Activated CD4-positive, alpha-beta memory T cell treated with anti-CD3 and anti-CD28 coated beads for 36 hours (primary cell): ENCODE measurements around the gene PROCA1. TPM values are rescaled to one million over a fixed set of nuclear protein-coding genes. Genes with fewer than 3 reads are reported as not detected.

Source experiments
- CTCF ChIA-PET: fragments of 350-600 bp; sonication (Branson Sonifier 250); formaldehyde crosslinking; loops from one replicate; lab custom pipeline; 2021; ENCODE audit warnings: antibody characterized with exemption, inconsistent platforms; lab: Charles Lee
- POLR2A ChIA-PET: fragments of 350-600 bp; sonication (Branson Sonifier 250); formaldehyde crosslinking; loops from one replicate; lab custom pipeline; 2021; ENCODE audit warnings: antibody characterized with exemption; lab: Charles Lee
- DNase-seq: peaks from one replicate; pipeline ENCODE4 v3.0.0-alpha.2; 2020
- H3K27ac Mint-ChIP-seq: one replicate; pipeline ENCODE4 v1.8.0; 2021; ENCODE audit warnings: mixed read lengths
- H3K27me3 Mint-ChIP-seq: one replicate; pipeline ENCODE4 v1.8.0; 2021; ENCODE audit warnings: mixed read lengths
- H3K36me3 Mint-ChIP-seq: one replicate; pipeline ENCODE4 v1.8.0; 2021; ENCODE audit warnings: mixed read lengths
- H3K4me1 Mint-ChIP-seq: one replicate; pipeline ENCODE4 v1.8.0; 2021; ENCODE audit warnings: low read depth, mixed read lengths
- H3K4me3 Mint-ChIP-seq: one replicate; pipeline ENCODE4 v1.8.0; 2021; ENCODE audit warnings: mild to moderate bottlenecking, mixed read lengths
- H3K9me3 Mint-ChIP-seq: one replicate; pipeline ENCODE4 v1.8.0; 2021; ENCODE audit warnings: mixed read lengths
- intact Hi-C: fragments of 100-400 bp; cut with micrococcal nuclease; formaldehyde crosslinking; loops from one replicate; pipeline ENCODE4 v1.15.1; 2023
- total RNA-seq, 2 experiments: library from RNA; stranded (reverse); gene quantifications; one replicate each; pipeline ENCODE4 v1.2.3, GENCODE V29; 2021

Gene PROCA1
- total RNA-seq, 2 experiments from 2014 or later = 4.5 TPM

DNA sequence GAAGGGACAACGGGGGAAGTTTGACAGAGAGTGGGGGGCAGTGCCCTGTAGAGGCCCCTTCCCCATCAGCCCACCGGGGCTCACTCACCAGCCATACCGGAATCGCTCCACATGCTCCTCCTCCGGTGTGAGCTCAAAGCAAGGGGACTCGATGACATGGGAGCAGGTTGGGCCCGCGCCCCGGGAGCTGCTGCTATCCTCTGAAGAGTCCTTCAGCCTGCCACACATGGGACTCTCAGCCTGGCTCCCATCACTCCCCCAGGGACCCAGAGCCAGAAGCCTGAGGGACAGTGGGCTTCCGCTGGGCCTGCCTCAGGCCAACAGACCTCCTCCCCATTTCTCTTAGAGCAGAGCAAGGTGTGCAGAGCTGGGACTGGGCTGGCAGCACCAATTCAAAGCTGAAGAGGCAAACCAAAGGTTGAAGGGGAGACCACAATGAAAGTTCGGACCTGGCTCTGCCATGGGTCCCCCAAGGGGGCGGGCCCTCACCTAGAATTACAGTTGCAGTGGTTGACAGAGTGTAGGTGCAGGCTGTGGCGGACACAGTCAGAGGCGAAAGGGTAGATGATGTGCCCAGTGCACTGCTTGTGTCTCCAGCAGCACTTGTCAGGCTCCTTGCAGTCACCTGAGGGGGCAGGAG, 7.3 kb downstream of the PROCA1 start:
- H3K27me3 Mint-ChIP-seq = no peaks in the 10 kb centered on the region
- no peaks in the 10 kb centered on the region for H3K9me3 Mint-ChIP-seq
- no peaks in the 10 kb centered on the region for H3K4me1 Mint-ChIP-seq
- intact Hi-C loops = no loop called here
- peaks cover 30% of the 10 kb centered on the region for H3K36me3 Mint-ChIP-seq
- ChIA-PET CTCF (interaction anchor here (0.6 kb wide), 1 partner anchor 57 kb away, joined by 3 read pairs; no protein-coding TSS in a partner anchor), POLR2A (no interaction called here)
- no peak for DNase-seq
- no peak overlapping the region for H3K27ac Mint-ChIP-seq
- H3K4me3 Mint-ChIP-seq = no peak overlapping the region

DNA sequence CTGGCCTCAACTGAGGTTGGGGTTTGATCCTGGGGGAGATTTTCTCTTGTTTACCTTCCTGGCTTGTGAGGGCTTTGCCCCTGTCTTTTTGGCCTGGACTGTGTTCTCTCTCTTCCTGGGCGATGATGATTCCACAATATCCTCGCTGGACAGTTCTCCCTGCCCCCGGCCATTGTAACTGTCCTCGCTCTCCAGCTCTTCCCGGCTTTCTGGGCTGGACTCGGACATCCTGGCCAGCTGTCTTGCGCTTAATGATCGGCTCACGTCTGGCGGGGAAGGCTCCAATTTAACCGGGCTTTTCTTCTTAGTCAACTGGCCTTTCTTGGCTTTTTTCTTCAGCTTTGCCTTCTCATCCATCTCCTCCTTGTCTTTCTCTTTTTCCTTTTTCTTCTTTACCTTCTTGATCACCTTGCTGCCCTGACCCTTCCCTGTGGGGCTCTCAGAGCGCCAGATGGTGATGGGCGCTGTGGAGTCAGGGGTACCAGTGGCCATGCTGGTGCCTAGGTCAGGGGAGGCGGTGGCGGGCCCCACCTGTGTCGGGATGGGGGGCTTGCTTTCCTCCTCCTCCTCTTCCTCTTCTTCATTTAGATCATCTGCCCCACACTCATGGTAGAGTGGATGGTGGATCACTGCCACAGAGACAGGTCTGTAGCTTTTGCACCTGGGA, 8.0 kb downstream of the PROCA1 start:
- Mint-ChIP-seq H3K9me3 (no peaks in the 10 kb centered on the region), H3K27ac (no peak overlapping the region), H3K27me3 (no peaks in the 10 kb centered on the region), H3K4me3 (no peak overlapping the region), H3K36me3 (peaks cover 31% of the 10 kb centered on the region), H3K4me1 (no peaks in the 10 kb centered on the region)
- POLR2A ChIA-PET = no interaction called here
- CTCF ChIA-PET = no interaction called here
- intact Hi-C loops = no loop called here
- DNase-seq = no peak

DNA sequence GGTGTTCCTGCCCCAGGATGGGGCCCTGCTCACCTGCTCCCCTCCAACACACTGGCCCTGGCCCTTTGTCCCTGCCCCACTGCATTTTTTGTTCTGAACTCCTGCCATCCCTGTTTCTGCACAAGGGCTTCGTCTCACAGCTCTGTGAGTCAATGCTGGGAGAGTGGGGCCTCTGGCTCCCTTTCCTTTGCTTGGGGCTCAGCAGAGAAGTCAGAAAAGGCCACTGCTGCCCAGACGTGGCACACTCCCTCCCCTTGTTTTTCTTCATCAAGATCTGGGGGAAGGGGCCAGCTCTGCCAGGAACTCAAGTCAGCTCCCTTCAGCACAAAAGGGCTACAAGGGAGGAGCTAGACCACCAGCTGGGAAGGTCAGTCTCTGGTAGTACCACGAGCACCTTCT, 8.9 kb downstream of the PROCA1 start:
- Mint-ChIP-seq H3K4me1 (no peaks in the 10 kb centered on the region), H3K36me3 (peaks cover 36% of the 10 kb centered on the region), H3K9me3 (no peaks in the 10 kb centered on the region), H3K27ac (no peak overlapping the region), H3K27me3 (no peaks in the 10 kb centered on the region), H3K4me3 (no peak overlapping the region)
- CTCF ChIA-PET = no interaction called here
- POLR2A ChIA-PET = interaction anchor here (0.9 to 1.4 kb wide), 3 partner anchors 9 to 103 kb away, joined by 3 to 5 read pairs (median 3); partner anchors contain the start of genes BLTP2 and PROCA1
- DNase-seq = no peak
- intact Hi-C loops = no loop called here

DNA sequence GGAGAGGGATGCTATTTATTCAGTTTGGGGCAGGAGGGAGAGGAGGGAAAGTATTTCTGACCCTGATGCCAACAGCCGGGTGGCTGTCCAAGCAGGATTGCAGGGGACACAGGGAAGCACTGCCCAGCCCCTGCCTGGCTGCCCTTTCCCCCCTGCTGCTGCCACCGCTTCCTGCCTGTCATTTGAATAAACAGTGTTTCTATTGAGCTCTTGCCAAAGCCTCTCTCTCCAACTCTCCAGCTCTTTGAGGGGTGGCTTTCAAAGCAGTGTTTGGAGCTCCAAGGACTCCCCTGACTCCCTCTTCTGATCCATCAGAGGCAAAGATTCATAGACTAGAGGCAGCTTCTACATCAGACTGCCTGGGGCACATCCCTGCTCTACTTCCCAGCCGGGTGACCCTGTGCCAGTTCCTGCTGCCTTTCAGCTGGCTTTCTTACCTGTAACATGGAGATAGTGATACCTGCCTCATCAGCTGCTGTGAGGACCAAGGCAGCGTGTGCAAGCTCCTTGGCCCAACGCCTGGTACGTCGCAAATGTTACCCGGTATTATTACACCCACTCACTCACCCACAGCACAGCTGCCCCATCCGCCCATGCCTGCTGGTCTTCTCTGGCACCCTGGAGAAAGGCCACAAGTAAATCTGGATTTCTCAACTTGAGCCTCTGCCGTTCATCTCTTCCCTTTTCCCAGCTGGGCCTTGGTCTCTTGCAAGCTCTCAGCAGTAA, 9.5 kb downstream of the PROCA1 start:
- H3K4me1 Mint-ChIP-seq = no peaks in the 10 kb centered on the region
- no peaks in the 10 kb centered on the region for H3K27me3 Mint-ChIP-seq
- ChIA-PET POLR2A (interaction anchor here (0.6 to 1.4 kb wide), 4 partner anchors 9 to 103 kb away, joined by 3 to 5 read pairs (median 3); partner anchors contain the start of genes BLTP2 and PROCA1), CTCF (no interaction called here)
- no peak overlapping the region for H3K27ac Mint-ChIP-seq
- no peak overlapping the region for H3K4me3 Mint-ChIP-seq
- no peaks in the 10 kb centered on the region for H3K9me3 Mint-ChIP-seq
- no peak for DNase-seq
- intact Hi-C loops = no loop called here
- H3K36me3 Mint-ChIP-seq = peaks cover 41% of the 10 kb centered on the region

DNA sequence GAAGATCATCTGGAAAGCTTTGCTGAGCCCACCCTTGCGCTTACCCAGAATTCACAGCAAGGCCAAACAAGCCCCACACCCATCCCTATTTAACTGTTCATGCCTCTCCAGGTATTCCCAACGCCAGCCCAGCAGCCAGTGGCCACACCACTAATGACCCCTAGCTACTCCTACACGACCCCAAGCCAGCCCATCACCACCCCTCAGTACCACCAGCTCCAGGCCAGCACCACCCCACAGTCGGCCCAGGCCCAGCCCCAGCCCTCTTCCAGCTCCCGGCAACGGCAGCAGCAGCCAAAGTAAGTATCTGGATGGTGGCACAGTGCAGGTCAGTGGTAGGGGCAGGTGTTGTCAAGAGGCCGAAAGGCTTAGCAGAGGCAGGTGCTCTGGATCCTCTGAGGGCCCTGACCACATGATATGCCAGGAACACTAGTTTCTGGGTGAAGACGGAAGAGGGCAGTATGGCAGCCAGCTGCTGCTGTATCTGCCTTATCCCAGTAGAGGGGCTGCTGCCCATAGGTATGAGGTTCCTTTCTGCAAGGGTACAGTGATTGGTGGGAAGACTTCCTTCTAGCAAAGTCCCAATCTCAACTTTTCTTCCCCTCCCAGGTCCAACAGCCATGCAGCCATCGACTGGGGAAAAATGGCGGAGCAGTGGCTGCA, 10.7 kb downstream of the PROCA1 start:
- POLR2A ChIA-PET = no interaction called here
- Mint-ChIP-seq H3K4me1 (no peaks in the 10 kb centered on the region), H3K27ac (no peak overlapping the region), H3K27me3 (no peaks in the 10 kb centered on the region), H3K4me3 (no peak overlapping the region), H3K36me3 (peaks cover 50% of the 10 kb centered on the region), H3K9me3 (no peaks in the 10 kb centered on the region)
- CTCF ChIA-PET = no interaction called here
- intact Hi-C loops = no loop called here
- DNase-seq = no peak

DNA sequence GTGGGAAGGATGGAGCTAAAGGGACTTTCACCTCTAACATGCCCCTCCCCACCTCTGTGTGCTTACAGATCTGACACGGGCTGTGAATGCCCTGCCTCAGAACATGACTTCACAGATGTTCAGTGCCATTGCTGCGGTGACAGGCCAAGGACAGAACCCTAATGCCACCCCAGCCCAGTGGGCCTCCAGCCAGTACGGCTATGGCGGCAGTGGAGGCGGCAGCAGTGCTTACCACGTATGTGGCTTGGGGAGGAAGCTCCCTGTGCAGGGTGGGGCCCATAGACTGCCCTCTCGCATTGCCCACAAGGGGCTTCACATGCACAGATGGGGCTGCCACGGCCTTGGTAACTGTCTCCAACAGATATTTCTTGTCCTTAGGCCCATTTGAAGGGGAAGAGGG, 11.4 kb downstream of the PROCA1 start:
- intact Hi-C loops = no loop called here
- Mint-ChIP-seq H3K27me3 (no peaks in the 10 kb centered on the region), H3K36me3 (peaks cover 53% of the 10 kb centered on the region), H3K4me3 (no peak overlapping the region), H3K4me1 (no peaks in the 10 kb centered on the region), H3K9me3 (no peaks in the 10 kb centered on the region), H3K27ac (no peak overlapping the region)
- no peak for DNase-seq
- ChIA-PET POLR2A (no interaction called here), CTCF (no interaction called here)

DNA sequence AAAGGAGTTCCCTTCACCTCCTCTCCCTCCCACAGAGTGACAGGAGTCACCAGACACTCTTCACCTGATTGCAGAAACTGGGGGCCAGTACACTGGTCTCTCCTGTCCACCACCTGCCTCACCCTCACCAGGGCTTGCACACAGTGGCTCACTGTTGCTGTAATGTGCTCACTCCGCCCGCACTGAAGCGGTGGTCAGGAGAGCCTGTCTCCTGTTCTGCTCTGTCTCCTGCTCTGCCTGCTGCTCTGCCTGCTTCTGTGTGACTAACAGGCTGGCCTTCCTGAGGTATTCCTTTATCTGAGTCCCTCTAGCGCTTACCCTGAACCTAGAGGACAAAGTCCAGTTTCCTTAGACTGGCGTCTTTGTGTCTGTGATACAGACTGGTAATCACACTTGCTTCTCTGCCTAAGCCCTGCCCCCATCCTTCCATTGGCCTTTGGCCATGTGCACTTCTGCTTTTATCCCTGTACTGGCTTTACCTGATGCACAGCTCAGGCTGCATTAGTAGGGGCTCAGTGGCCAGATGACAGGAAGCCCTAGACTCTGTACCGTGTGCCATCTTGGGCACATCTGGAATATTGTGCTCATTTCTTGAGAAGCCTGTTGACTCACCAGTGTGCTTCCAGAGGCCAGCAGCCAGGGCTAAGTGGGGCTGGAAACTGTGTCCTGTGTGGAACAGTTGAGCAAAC, 13.3 kb downstream of the PROCA1 start:
- Mint-ChIP-seq H3K36me3 (peaks cover 64% of the 10 kb centered on the region), H3K27ac (no peak overlapping the region), H3K4me3 (no peak overlapping the region), H3K27me3 (no peaks in the 10 kb centered on the region), H3K4me1 (no peaks in the 10 kb centered on the region), H3K9me3 (no peaks in the 10 kb centered on the region)
- ChIA-PET CTCF (no interaction called here), POLR2A (no interaction called here)
- DNase-seq = no peak
- intact Hi-C loops = no loop called here

DNA sequence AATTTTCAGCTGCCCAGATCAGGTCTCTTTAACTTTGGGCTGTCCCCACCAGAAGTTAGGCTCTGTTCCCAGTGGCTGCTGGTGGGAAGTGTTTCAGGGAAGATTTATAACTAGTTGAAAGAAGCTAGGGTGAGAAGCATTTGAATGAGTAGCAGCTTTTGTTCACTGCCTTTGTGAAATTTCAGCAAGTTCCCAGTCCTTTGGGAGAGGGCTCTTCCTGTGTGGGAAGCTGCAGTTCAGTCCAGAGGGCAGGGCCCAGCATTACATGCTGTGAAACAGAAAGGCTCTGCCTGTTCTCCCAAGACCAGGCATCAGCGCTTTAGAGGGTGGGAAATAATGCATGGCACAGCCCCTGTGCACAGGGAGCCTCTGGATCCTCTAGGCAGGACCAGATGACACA, 17.8 kb downstream of the PROCA1 start:
- POLR2A ChIA-PET = interaction anchor here (1.2 kb wide), 1 partner anchor 26 kb away, joined by 3 read pairs; the partner anchor contains the start of gene RPL23A
- Mint-ChIP-seq H3K27ac (no peak overlapping the region), H3K27me3 (no peaks in the 10 kb centered on the region), H3K9me3 (no peaks in the 10 kb centered on the region), H3K4me1 (no peaks in the 10 kb centered on the region), H3K4me3 (no peak overlapping the region), H3K36me3 (peaks cover 61% of the 10 kb centered on the region)
- CTCF ChIA-PET = interaction anchor here (0.7 to 2.0 kb wide), 2 partner anchors 47 to 50 kb away, joined by 3 to 7 read pairs; no protein-coding TSS in a partner anchor
- intact Hi-C loops = no loop called here
- no peak for DNase-seq

DNA sequence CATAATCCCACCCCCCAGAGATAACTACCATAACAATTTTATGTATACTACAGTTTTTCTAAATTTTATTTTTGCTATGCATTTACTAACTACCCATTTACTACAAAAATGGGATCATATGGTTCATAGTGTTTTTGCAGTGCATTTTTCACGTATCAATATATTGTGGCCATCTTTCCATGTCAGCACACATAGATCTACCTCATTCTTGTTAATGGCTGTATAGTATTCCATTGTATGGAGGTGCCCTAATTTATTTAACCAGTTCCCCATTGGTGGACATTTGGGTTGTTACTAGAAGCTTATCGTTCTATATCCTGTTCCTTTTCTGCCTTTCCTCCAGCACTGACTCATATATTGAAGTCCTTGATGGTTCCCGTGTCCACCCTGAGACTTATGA, 22.7 kb downstream of the PROCA1 start:
- Mint-ChIP-seq H3K36me3 (peaks cover 65% of the 10 kb centered on the region), H3K4me3 (no peak overlapping the region), H3K27me3 (no peaks in the 10 kb centered on the region), H3K27ac (no peak overlapping the region), H3K9me3 (no peaks in the 10 kb centered on the region), H3K4me1 (no peaks in the 10 kb centered on the region)
- intact Hi-C loops = no loop called here
- ChIA-PET POLR2A (no interaction called here), CTCF (interaction anchor here (1.3 kb wide), 1 partner anchor 76 kb away, joined by 6 read pairs; no protein-coding TSS in a partner anchor)
- DNase-seq = no peak

DNA sequence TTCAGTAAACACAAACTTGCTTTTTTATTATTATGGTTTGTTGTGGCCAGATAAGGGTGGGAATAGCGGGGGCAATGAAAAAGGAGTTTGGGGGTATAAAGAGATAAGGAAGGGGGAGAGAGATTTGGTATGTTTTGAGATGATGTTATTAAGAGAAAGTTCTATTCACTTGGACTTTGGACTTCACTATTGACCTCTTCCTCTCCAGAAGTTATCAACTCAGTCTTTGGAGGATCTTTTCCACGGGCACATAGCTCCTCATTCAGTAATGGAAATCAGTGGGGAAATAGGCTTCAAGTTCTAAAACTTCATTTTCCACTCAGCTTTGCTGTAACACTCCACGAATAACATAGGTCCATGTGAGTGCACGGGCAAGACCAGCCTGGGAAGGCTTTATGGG, 23.2 kb downstream of the PROCA1 start:
- Mint-ChIP-seq H3K4me1 (no peaks in the 10 kb centered on the region), H3K4me3 (no peak overlapping the region), H3K27me3 (no peaks in the 10 kb centered on the region), H3K36me3 (peaks cover 65% of the 10 kb centered on the region), H3K27ac (no peak overlapping the region), H3K9me3 (no peaks in the 10 kb centered on the region)
- DNase-seq = no peak
- POLR2A ChIA-PET = no interaction called here
- intact Hi-C loops = no loop called here
- CTCF ChIA-PET = interaction anchor here (1.3 kb wide), 1 partner anchor 75 kb away, joined by 6 read pairs; no protein-coding TSS in a partner anchor

DNA sequence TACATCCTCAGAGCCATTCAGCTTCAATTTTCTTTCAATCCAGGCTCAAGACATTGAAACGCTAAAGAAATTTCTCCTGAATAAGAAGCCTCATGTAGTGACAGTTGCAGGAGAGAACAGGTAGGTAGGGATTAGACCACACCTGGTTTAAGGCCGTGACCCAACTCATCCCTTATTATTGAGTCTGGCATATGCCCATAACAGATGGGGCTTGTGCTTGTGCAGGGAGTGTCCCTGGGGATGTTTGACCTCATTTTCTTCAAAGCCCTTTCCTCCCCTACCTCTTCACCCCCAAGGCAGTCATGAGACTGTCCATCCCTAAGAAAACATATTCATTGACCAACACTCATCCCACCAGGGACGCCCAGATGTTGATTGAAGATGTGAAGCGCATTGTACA, 25.4 kb downstream of the PROCA1 start:
- H3K36me3 Mint-ChIP-seq = peaks cover 75% of the 10 kb centered on the region
- POLR2A ChIA-PET = no interaction called here
- H3K9me3 Mint-ChIP-seq = no peaks in the 10 kb centered on the region
- no peak overlapping the region for H3K27ac Mint-ChIP-seq
- H3K4me3 Mint-ChIP-seq = no peak overlapping the region
- no peaks in the 10 kb centered on the region for H3K4me1 Mint-ChIP-seq
- intact Hi-C loops = no loop called here
- CTCF ChIA-PET = no interaction called here
- no peaks in the 10 kb centered on the region for H3K27me3 Mint-ChIP-seq
- DNase-seq = no peak
